Skeletal muscle tissue (tissue), 4 donors: Measurements from ENCODE around the gene MRAS. TPM values are rescaled to one million over a fixed set of nuclear protein-coding genes. Genes with fewer than 3 reads are reported as not detected.

ENCODE experiments used
- H3K27ac ChIP-seq: one replicate; pipeline ENCODE4 v1.7.0; 2013; ENCODE audit warnings: mild to moderate bottlenecking, low read depth, low read length, inconsistent platforms
- H3K27me3 ChIP-seq, 3 donors: one replicate each; pipeline ENCODE4 v1.7.0; 2013; ENCODE audit warnings: low read length in 3 of 3; ENCODE audit not compliant: control insufficient read depth in 3 of 3, insufficient read depth in 3 of 3
- H3K36me3 ChIP-seq, 3 donors: one replicate each; pipeline ENCODE4 v1.7.0; 2013; ENCODE audit warnings: low read length in 3 of 3; ENCODE audit not compliant: control insufficient read depth in 3 of 3, insufficient read depth in 3 of 3
- H3K4me1 ChIP-seq, 3 donors: one replicate each; pipeline ENCODE4 v1.7.0; 2013; ENCODE audit warnings: low read length in 3 of 3, mild to moderate bottlenecking in 3 of 3; ENCODE audit not compliant: control insufficient read depth in 3 of 3, insufficient read depth in 3 of 3
- H3K4me3 ChIP-seq, 3 donors: one replicate each; pipeline ENCODE4 v1.7.0; 2013; ENCODE audit warnings: low read length in 3 of 3
- H3K9ac ChIP-seq, 3 donors: one replicate each; pipeline ENCODE4 v1.7.0; 2013; ENCODE audit warnings: low read length in 3 of 3, mild to moderate bottlenecking in 3 of 3, moderate library complexity in 2 of 3, low read depth in 1 of 3
- H3K9me3 ChIP-seq, 3 donors: one replicate each; pipeline ENCODE4 v1.7.0; 2013; ENCODE audit warnings: low read length in 3 of 3; ENCODE audit not compliant: control insufficient read depth in 3 of 3
- total RNA-seq: library from RNA; depleted of rRNA; stranded (reverse); fragments of >200 nt; gene quantifications from one replicate; pipeline ENCODE4 v1.2.3, GENCODE V29; 2014
- donor health status: Osteomylitis.

Gene MRAS
- total RNA-seq, 1 donor from 2014 or later: 28.7 TPM

GRCh38 chr3:138326866-138327595, 21.3 kb upstream of the MRAS start:
- no peak overlapping the region for H3K9ac ChIP-seq
- peaks cover 23 to 47% (median 25%) of the 10 kb centered on the region in 3 donors for H3K4me1 ChIP-seq
- no peaks in the 10 kb centered on the region for H3K36me3 ChIP-seq
- no peak overlapping the region for H3K4me3 ChIP-seq
- H3K27ac ChIP-seq: no peak overlapping the region
- no peaks in the 10 kb centered on the region for H3K9me3 ChIP-seq
- no peaks in the 10 kb centered on the region for H3K27me3 ChIP-seq

- H3K4me3 ChIP-seq: no peak overlapping the region
- no peak overlapping the region for H3K27ac ChIP-seq
- H3K27me3 ChIP-seq: no peaks in the 10 kb centered on the region
- H3K4me1 ChIP-seq: peaks cover 23 to 47% (median 25%) of the 10 kb centered on the region in 3 donors
- H3K36me3 ChIP-seq: no peaks in the 10 kb centered on the region
- no peaks in the 10 kb centered on the region for H3K9me3 ChIP-seq
- no peak overlapping the region for H3K9ac ChIP-seq
Observed at GRCh38 chr3:138327831-138328230, 20.5 kb upstream of the MRAS start.

- Histone ChIP-seq H3K4me3 (peak overlapping the region in 1 of 3 donors; percentile 80), H3K36me3 (no peaks in the 10 kb centered on the region), H3K9ac (peak overlapping the region in 1 of 3 donors; percentile 79), H3K27ac (no peak overlapping the region), H3K27me3 (no peaks in the 10 kb centered on the region), H3K4me1 (peaks cover 23 to 45% (median 25%) of the 10 kb centered on the region in 3 donors), H3K9me3 (no peaks in the 10 kb centered on the region)
Observed at GRCh38 chr3:138328341-138328740, 20.0 kb upstream of the MRAS start.

- Histone ChIP-seq H3K9me3 (no peaks in the 10 kb centered on the region), H3K4me3 (peak within 1 kb of the TSS; percentile 76 to 80 (median 76)), H3K4me1 (peaks cover 20 to 35% (median 20%) of the 10 kb centered on the region in 3 donors), H3K9ac (peak within 1 kb of the TSS; percentile 78 to 85 (median 79)), H3K27me3 (no peaks in the 10 kb centered on the region), H3K36me3 (no peaks in the 10 kb centered on the region), H3K27ac (peak within 1 kb of the TSS; percentile 68)
Observed at GRCh38 chr3:138329127-138329983, 19.0 kb upstream of the MRAS start, which contains the start of gene NME9. Gene NME9, minus strand, starts transcription at chr3:138329851. Its CDS starts 516 bp downstream, at chr3:138329335.

GRCh38 chr3:138329984-138330293, 18.4 kb upstream of the MRAS start:
- Histone ChIP-seq H3K9ac (peak overlapping the region; percentile 78 to 85 (median 79)), H3K27ac (peak overlapping the region; percentile 68), H3K27me3 (no peaks in the 10 kb centered on the region), H3K4me1 (peaks cover 15 to 30% (median 20%) of the 10 kb centered on the region in 3 donors), H3K9me3 (no peaks in the 10 kb centered on the region), H3K4me3 (peak overlapping the region; percentile 76 to 80 (median 76)), H3K36me3 (no peaks in the 10 kb centered on the region)

GRCh38 chr3:138331143-138331894, 17.1 kb upstream of the MRAS start:
- Histone ChIP-seq H3K9ac (peak overlapping the region in 1 of 3 donors; percentile 6), H3K27me3 (no peaks in the 10 kb centered on the region), H3K9me3 (no peaks in the 10 kb centered on the region), H3K27ac (peak overlapping the region; percentile 68), H3K36me3 (no peaks in the 10 kb centered on the region), H3K4me1 (peaks cover 14 to 30% (median 20%) of the 10 kb centered on the region in 3 donors), H3K4me3 (peak overlapping the region in 1 of 3 donors; percentile 41)

- Histone ChIP-seq H3K36me3 (no peaks in the 10 kb centered on the region), H3K4me3 (no peak overlapping the region), H3K9ac (no peak overlapping the region), H3K4me1 (peaks cover 14 to 32% (median 20%) of the 10 kb centered on the region in 3 donors), H3K27ac (peak overlapping the region; percentile 68), H3K9me3 (no peaks in the 10 kb centered on the region), H3K27me3 (no peaks in the 10 kb centered on the region)
Observed at GRCh38 chr3:138332472-138333073, 15.8 kb upstream of the MRAS start.

- Histone ChIP-seq H3K36me3 (no peaks in the 10 kb centered on the region), H3K27me3 (no peaks in the 10 kb centered on the region), H3K27ac (no peak overlapping the region), H3K9me3 (no peaks in the 10 kb centered on the region), H3K4me3 (no peak overlapping the region), H3K4me1 (peaks cover 15 to 34% (median 21%) of the 10 kb centered on the region in 3 donors), H3K9ac (no peak overlapping the region)
Observed at GRCh38 chr3:138334608-138335007, 13.8 kb upstream of the MRAS start.

- Histone ChIP-seq H3K4me1 (peaks cover 9 to 21% (median 14%) of the 10 kb centered on the region in 3 donors), H3K36me3 (no peaks in the 10 kb centered on the region), H3K27me3 (no peaks in the 10 kb centered on the region), H3K27ac (no peak overlapping the region), H3K9me3 (no peaks in the 10 kb centered on the region), H3K9ac (no peak overlapping the region), H3K4me3 (no peak overlapping the region)
Observed at GRCh38 chr3:138336454-138336999, 11.9 kb upstream of the MRAS start.
